NCI-H748 (cell line): ENCODE measurements around the gene SNED1.

Experiments used
- DNase-seq: peaks from one replicate; lab custom pipeline; 2025; ENCODE audit not compliant: unreplicated experiment; lab: John Stamatoyannopoulos, UW

Gene SNED1

DNA sequence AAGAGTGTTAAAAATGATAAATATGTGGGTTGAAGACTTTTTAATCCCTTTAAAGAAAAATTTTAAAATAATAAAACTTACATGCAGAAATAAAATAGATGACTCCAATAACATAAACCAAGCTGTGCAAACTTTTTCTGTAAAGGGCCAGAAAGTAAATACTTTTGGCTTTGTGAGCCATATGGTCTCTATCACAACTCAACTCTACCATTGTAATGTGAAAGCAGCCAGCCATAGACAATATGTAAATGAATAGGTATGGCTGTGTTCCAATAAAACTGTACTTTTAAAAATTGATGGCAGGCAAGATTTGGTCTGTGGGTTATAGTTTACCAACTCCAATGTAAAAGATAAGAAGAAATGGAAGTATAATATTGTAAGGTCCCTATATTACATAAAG, 45.2 kb downstream of the SNED1 start:
- no peak for DNase-seq

DNA sequence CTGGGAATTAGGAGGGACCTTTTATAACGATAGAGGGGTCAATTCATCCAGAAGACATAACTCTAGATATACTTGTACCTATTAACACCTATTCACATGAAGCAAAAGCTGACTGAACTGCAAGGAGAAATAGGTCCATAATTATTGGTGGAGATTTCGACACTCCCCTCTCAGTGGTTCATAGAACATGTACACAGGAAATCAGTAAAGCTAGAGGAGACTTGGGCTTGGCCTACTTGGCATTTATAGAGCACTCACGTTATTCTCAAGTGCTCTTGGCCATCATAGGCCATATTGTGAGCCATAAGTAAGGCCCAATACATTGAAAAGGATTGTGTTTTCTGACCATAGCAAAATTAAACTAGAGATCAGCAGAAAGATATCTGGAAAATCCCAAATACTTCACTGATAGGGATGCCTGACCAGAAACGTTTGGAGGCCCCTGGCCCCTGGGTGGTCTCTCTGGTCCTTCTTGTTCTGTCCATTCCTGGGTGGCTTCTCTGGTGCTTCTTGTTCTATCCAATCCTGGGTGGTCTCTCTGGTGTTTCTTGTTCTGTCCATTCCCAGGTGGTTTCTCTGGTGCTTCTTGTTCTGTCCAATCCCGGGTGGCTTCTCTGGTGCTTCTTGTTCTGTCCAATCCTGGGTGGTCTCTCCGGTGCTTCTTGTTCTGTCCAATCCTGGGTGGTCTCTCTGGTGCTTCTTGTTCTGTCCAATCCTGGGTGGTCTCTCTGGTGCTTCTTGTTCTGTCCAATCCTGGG, 49.0 kb downstream of the SNED1 start:
- no peak for DNase-seq

DNA sequence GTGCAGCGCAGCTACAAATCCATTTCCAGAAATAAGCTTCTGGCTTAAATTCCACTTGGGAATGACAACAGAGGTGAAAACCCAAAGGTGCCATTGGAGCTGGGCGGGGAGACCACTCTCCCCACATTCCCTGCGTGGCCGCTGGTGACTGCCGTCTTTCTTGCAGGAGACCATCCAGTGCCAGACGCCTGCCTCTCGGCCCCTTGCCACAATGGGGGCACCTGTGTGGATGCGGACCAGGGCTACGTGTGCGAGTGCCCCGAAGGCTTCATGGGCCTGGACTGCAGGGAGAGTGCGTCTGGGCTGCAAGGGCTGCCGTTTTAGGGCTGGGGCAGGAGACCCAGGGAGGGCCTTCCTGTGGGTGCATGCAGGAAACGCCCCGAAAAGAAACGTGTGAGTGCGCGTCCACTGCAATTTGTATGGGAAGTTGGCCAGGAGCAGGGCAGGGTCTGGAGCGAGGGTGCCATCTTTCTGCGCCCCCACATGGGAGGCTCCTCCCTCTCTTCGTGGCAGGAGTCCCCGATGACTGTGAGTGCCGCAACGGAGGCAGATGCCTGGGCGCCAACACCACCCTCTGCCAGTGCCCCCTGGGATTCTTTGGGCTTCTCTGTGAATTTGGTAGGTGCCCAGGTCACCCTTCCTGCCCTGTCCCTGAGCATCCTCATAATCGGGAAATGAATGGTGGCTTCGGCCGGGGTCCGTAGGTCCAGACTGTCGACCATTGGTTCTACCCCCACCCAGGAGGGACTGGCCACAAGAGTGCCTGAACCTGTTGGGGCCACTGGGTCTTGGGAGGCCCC, 49.9 kb downstream of the SNED1 start:
- DNase-seq = no peak

DNA sequence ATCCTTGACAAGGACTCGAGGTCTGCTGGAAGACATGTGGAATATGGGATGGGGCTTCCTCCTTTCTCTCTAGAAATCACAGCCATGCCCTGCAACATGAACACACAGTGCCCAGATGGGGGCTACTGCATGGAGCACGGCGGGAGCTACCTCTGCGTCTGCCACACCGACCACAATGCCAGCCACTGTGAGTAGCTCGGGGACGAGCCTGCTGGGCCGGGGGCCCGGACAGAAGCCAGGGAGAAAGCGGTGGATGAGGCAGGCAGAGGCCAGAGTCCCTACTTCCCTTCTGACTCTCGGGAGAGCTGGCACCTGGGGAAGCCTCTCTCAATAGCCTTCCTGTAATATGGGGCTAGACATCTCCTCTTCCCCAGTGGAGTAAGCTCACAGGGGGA, 50.5 kb downstream of the SNED1 start:
- DNase-seq = no peak

DNA sequence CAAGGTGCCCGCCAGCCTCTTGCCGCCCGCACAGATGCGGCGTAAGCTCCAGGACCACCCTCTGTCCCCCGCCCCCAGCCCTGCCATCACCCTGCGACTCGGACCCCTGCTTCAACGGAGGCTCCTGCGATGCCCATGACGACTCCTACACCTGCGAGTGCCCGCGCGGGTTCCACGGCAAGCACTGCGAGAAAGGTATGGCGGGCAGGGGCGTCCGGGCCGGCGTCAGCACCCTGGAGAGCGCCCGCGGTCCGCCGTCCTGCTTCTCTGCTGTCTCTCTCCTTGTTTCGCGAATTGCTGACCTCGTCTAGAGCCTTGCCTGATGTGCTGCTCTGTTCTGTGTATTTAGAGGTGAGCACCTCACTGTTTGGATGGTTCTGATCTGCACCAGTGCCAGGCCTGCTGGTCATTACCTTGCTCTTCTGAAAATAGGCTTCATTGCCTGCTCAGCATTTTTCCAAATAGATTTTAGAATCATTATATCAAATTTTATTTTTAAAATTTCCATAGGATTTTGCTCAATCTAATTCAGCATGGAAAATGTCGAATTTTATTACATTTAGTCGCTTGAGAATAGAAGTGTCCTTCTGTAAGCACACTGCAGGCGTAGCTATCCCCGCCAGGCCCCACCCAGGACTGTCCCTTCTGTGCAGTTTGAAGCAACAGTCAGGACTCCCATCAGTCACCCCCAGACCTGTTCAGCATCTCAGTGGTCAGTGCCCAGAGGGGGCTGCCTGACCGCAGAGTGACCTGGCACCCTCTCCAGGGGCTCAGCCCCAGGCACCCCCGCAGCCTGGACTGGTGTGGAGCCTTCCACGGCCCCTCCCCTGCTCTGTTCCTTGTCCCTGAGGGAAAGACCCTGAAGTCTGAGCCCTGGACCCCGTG, 51.6 kb downstream of the SNED1 start:
- no peak for DNase-seq

DNA sequence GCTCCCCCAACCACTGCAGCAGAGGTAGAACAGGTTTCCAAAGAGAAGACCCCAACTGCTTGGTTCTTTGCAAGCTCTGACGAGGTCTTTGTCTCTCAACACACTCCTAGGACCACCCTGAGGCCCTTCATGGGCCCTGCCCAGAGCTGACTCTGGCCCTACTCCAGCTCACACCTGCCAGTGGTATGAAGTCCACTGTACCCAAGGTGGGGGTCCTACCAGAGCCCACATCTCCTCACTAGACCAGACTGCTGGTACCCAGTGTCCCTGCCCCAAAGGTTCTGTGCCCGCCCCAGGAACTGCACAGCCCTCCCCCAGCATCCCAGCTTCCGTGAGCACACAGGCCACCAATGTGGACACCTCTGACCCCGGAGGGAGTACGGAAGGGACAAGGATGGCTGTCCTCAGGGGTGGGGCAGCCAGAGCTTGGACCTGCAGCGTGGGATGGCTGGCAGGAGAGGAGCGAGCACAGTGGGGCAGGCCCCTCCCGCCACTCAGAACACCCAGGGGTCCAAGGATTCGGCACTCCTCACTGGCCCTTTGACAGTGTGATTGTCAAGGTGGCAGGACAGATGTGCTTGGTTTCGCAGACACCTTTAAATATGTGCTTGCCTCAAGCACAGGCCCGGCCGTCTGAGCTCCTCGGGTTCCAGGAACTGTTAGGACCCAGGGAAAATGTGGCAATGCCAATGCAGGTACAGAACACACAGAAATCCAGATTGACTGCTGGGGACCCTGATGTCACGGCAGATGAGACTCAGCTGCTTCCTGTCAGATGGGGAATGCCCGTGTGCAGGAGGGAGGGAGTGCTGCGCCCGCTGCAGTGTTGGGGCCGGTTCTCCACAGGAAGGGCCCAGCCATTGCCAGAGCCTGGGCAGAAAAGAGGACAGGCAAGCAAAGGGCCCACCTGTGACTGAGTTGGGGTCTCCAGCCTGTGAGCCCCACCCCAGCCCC, 52.5 kb downstream of the SNED1 start:
- no peak for DNase-seq

DNA sequence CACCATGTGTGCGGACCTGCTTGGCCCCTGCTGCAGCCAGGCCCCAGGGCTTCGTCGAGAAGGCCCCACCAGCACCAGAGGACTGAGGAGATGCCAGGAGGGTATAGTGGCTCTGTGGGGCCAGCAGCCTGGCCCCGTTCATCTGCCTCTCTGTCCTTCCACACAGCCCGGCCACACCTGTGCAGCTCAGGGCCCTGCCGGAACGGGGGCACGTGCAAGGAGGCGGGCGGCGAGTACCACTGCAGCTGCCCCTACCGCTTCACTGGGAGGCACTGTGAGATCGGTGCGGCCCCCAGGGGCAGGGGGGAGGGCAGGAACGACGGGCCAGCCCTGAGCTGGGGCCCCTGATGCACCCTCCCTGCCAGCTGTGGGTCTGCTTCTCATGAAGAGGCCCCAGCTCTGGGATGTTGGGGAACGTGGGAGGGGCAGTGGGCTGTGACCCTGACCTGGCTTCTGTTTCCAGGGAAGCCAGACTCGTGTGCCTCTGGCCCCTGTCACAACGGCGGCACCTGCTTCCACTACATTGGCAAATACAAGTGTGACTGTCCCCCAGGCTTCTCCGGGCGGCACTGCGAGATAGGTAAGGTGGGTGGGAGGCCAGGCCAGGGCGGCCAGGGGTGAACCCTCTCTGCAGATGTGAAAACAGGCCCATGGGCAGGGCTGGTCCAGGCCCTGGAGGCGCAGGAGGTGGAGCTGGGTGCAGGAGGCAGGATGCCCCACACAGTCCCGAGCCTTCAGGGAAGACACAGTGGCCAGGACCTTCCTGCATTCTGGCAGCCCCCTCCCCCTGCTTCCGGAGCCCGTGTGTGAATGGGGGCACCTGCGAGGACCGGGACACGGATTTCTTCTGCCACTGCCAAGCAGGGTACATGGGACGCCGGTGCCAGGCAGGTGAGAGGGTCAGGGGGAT, 53.4 kb downstream of the SNED1 start:
- no peak for DNase-seq

DNA sequence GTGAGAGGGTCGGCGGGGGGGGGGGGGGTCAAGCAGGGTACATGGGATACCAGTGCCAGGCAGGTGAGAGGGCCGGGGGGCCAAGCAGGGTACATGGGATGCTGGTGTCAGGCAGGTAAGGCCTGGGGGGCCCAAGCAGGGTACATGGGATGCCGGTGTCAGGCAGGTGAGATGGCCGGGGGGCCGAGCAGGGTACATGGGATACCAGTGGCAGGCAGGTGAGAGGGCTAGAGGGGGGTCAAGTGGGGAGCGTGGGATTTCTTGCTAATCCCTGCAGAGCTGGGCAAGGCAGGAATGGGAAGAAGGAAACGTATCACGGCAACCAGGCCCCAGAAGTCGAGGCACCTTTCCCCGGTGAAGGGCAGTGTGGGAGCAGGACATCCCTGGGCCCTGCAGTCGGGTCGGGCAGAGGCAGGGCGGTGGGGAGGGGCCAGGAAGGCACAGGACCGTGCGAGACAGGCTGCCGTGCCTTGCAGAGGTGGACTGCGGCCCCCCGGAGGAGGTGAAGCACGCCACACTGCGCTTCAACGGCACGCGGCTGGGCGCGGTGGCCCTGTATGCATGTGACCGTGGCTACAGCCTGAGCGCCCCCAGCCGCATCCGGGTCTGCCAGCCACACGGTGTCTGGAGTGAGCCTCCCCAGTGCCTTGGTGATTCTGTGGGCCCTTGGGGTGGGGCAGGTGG, 54.4 kb downstream of the SNED1 start:
- DNase-seq = no peak

DNA sequence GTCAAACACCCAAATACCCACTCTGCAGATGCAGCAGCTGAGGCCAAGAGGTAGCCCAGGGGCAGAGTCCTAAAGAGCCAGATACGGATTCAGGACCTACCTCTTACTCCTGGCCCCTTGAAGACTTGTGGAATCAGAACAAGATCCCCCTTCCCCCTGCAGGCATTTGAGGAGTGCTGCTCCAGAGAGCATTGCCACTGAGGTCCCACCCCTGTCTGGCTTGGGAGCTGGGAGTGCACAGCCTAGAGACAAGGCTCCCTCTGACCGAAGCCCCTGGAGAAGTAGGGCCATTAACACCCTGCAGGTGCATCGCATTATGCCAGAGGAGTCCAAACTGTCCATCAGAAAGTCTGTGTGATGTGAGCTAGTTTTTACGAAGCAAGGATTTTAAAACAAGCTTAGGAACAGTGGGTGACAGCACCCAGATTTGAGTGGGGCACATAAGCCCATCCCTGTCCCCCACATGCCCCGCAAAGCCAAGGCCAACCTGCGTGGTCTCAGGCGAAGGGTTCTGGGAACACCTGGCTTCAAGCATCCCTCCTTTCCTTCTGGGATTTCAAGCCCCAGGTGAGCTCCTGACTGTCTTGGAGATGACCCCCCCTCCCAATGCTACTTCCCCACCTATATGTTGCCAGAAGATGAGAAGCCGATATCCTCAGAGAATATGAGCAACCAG, 55.3 kb downstream of the SNED1 start:
- no peak for DNase-seq

DNA sequence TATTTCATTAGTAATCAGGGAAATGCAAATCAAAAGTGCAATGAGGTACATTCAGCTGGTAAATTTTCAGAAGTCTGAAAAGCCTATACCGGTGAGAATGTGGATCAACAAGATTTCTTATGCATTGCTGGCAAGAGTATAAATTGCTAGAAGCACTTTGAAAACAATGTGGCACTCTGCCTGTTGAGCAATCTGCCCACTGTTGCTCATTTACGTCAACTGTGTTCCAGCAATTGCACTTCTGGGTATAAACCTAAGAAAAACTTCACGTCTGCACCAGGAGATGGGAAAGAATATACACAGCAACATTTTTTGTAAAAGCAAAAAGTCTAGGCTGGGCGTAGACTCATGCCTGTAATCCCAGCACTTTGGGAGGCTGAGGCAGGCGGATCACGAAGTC, 62.9 kb downstream of the SNED1 start:
- no peak for DNase-seq

DNA sequence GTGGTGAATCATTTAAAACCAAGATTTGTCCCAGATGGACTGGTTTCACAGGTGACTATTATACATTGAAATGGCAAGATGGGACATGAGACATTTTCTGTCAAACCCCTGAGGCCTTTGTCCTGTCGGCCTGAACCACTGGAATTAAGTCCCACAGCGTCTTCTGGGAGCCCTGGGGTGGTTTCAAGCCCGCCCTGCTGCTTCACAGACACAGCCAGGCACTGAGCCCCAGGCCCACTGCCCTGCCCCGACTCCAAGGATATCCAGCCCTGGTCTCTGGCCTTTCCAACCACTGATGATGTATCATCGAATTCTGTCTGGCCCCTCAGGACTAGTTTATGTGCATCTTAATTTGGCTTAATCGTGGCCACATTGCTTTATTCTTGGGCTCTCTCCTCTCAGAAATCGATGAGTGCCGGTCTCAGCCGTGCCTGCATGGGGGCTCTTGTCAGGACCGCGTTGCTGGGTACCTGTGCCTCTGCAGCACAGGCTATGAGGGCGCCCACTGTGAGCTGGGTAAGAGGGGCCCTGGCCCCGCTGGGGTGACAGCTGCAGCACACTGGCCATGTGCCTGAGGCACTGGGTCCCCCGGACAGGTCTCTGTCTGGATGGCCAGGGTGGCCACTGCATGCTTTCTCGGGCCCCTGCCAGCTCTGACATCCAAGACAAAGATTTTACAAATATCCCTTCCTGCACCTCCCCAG, 64.1 kb downstream of the SNED1 start:
- DNase-seq = no peak

DNA sequence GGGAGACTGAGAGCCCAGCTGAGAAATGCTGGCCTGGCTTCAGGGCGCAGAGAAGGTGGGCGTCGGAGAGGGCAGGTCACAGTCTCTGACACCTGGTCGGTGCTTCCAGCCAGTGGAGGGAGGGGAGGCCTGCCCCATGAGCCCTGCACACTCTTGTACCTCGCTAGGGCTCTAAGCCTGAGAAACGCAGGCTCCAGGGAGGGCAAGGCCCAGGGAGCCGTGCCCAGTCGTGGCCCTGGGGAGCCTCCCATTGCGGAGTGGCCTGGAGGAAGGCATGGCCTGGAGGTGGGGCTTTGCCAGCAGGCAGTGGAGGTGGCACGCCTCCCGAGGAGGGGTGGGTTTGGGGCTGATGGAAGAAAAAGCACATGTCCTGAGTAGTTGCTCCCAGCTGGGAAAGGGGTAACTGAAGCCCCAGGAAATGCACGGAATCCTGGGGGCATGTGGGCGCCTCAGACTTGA, 64.7 kb downstream of the SNED1 start:
- DNase-seq = no peak

DNA sequence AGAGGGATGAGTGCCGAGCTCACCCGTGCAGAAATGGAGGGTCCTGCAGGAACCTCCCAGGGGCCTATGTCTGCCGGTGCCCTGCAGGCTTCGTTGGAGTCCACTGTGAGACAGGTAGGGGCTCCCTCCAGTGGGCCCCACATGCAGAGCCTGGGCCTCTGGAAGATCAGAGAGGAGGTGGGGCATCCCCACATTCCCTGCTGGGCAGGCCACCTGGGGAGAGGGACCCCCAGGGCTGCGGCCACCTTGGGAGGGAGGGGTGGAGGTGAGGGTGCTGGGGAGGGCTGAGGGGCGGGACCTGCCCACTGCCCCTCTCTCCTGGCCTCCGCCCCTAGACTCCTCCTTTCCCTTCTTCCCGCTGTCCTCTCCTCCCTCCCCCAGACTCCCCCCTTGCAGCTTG, 65.2 kb downstream of the SNED1 start:
- DNase-seq = no peak

DNA sequence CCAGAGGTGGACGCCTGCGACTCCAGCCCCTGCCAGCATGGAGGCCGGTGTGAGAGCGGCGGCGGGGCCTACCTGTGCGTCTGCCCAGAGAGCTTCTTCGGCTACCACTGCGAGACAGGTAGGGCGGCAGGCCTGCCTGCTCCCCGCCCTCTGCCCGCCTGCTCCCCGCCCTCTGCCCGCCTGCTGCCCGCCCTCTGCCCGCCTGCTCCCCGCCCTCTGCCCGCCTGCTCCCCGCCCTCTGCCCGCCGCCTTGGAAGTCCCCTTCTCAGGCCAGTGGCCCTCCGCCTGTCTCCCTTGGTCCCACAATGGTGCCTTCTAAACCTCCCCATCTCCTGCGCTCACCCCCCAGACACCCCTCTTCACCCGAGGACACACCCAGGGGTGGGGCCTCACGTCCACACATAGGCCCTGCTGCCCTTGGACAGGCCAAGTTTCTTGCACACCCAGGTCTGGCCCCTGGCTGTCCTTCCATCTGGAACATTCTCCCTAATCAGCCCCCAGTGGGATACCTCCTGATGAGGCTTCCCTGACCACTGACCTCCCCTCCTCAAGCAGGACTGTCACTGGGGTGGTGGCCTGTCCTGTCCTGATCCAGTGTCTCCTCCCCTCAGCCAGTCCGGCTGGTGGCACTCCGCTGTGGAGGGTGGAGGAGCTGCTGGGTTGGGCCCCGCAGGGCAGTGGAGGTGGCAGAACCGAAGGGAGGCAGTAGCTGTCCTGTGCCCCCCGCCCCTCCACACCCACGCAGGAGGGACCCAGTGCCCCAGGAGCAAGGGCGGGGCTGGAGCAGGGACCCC, 65.8 kb downstream of the SNED1 start:
- DNase-seq = no peak

DNA sequence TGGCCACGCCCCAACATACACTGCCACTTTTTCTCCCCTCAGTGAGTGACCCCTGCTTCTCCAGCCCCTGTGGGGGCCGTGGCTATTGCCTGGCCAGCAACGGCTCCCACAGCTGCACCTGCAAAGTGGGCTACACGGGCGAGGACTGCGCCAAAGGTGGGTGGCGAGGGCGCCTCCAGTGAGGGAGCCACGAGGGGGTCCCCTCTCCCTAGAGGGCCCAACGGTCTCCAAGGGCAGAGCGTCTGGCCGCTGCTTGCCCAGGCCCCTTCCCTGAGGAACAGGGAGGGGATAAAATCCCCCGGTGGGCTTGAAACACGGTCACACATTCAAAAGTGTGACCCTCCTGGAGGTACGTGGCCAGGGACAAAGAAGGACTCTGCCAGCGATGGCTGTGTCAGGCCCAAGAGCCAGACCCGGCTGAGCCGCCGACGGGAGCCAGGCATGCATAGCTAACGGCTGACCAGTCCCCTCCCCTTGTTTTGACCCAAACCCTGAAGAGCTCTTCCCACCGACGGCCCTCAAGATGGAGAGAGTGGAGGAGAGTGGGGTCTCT, 66.5 kb downstream of the SNED1 start:
- DNase-seq = no peak

DNA sequence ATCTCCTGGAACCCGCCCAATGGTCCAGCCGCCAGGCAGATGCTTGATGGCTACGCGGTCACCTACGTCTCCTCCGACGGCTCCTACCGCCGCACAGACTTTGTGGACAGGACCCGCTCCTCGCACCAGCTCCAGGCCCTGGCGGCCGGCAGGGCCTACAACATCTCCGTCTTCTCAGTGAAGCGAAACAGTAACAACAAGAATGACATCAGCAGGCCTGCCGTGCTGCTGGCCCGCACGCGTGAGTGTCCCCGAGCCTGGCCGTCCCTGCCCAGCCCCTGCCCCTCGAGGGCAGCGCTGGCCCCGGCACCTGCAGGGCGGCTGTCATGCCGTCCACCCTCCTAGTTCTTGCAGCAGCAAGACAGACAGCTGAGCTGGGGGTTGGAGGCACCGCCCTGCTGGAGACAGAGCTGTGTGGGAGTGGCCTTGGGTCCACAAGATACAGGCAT, 67.0 kb downstream of the SNED1 start:
- no peak for DNase-seq
